HepG2 (cell line): ENCODE measurements around the gene SLC39A2. TPM values are rescaled to one million over a fixed set of nuclear protein-coding genes. Genes with fewer than 3 reads are reported as not detected.

Source experiments
- ATAC-seq: fragments of 200-7000 bp; cut with Tn5 transposase; 3 replicates; pipeline ENCODE4 v1.9.1; 2020; ENCODE audit warnings: mild to moderate bottlenecking, moderate library complexity
- BruUV-seq: library from RNA; stranded (reverse); fragments of 400-500 nt; replicated peaks from 2 replicates; lab custom pipeline; 2021; lab: Mats Ljungman, UMichigan
- CTCF ChIA-PET: fragments of 300-600 bp; formaldehyde crosslinking; extraction: SDS; loops from one replicate; lab custom pipeline; 2021; ENCODE audit warnings: low total read pairs, inconsistent platforms, low intra/inter-chr PET ratio; lab: Yijun Ruan, JAX
- POLR2A ChIA-PET: fragments of 350-600 bp; sonication (Branson Sonifier 250); formaldehyde crosslinking; loops from one replicate; lab custom pipeline; 2020; ENCODE audit warnings: antibody characterized with exemption, inconsistent platforms; lab: Yijun Ruan, JAX
- DNase-seq: peaks from one replicate; pipeline ENCODE4 v3.0.0-alpha.2; 2015; ENCODE audit warnings: low spot score
- FAIRE-seq: peaks from 3 replicates; lab custom pipeline; 2011; peaks lifted over from hg19 to GRCh38; lab: Jason Lieb, UNC
- H2AFZ ChIP-seq: one replicate; pipeline ENCODE4 v1.6.1; 2011; ENCODE audit warnings: low read length, inconsistent platforms
- H3K27ac ChIP-seq: fragments of 300-600 bp; 3 replicates; pipeline ENCODE4 v1.8.0; 2011; ENCODE audit warnings: mixed run types, mild to moderate bottlenecking, mixed read lengths, low read length, inconsistent platforms; ENCODE audit not compliant: insufficient read depth; ENCODE audit errors: extremely low read length
- H3K27me3 ChIP-seq, 2 experiments: fragments of 200-600 bp in 1 of 2; 2 replicates in 1 of 2; 3 replicates in 1 of 2; pipeline versions ENCODE4 v1.6.0 to v1.8.0; 2011; ENCODE audit warnings: low read length in 2 of 2, mild to moderate bottlenecking in 2 of 2, moderate library complexity in 2 of 2, inconsistent platforms in 1 of 2; ENCODE audit not compliant: insufficient read depth in 2 of 2, control insufficient read depth in 1 of 2
- H3K36me3 ChIP-seq, 2 experiments: fragments of 200-600 bp in 1 of 2; replicated peaks in 1 of 2; 2 replicates in 1 of 2; 3 replicates in 1 of 2; pipeline versions ENCODE4 v1.5.1 to v1.8.0; 2011; ENCODE audit warnings: low read length in 2 of 2, inconsistent platforms in 1 of 2; ENCODE audit not compliant: insufficient read depth in 2 of 2, control insufficient read depth in 1 of 2
- H3K4me1 ChIP-seq: 2 replicates; pipeline ENCODE4 v1.5.1; 2012; ENCODE audit warnings: low read length, inconsistent platforms; ENCODE audit not compliant: insufficient read depth
- H3K4me2 ChIP-seq: 2 replicates; pipeline ENCODE4 v1.6.0; 2011; ENCODE audit warnings: low read depth, low read length, inconsistent platforms
- H3K4me3 ChIP-seq, 3 experiments: fragments of 200-600 bp in 1 of 3; sonication (generic), shearing (Covaris generic) in 1 of 3; replicated peaks in 1 of 3; 2 replicates each; pipeline ENCODE4 v1.5.1; 2011 to 2016; ENCODE audit warnings: low read length in 3 of 3, inconsistent platforms in 2 of 3, low read depth in 2 of 3, mild to moderate bottlenecking in 2 of 3, control low read depth in 1 of 3, mixed read lengths in 1 of 3; ENCODE audit not compliant: insufficient read depth in 1 of 3
- H3K79me2 ChIP-seq: one replicate; pipeline ENCODE4 v1.6.1; 2011; ENCODE audit warnings: low read length, inconsistent platforms; ENCODE audit not compliant: insufficient read depth
- H3K9ac ChIP-seq: 2 replicates; pipeline ENCODE4 v1.6.0; 2011; ENCODE audit warnings: mild to moderate bottlenecking, low read depth, low read length, inconsistent platforms; ENCODE audit not compliant: insufficient read depth
- H3K9me3 ChIP-seq: 2 replicates; pipeline ENCODE4 v1.5.1; 2012; ENCODE audit warnings: mild to moderate bottlenecking, low read length
- H4K20me1 ChIP-seq: 2 replicates; pipeline ENCODE4 v1.6.0; 2011; ENCODE audit warnings: inconsistent platforms, mild to moderate bottlenecking, low read length, moderate library complexity; ENCODE audit not compliant: insufficient read depth
- BRF2 ChIP-seq: sonication (generic); formaldehyde crosslinking; IDR thresholded peaks from 2 replicates; pipeline ENCODE4 v1.8.1; 2022; ENCODE audit warnings: mild to moderate bottlenecking, missing genetic modification reagents
- CBX2 ChIP-seq, 2 experiments: fragments of 200-600 bp in 1 of 2; sonication (generic); formaldehyde crosslinking in 1 of 2; IDR thresholded peaks; 2 replicates each; pipeline versions ENCODE4 v1.7.0 to v1.8.1; 2018 to 2022; ENCODE audit warnings: low read depth in 2 of 2, low read length in 1 of 2, mild to moderate bottlenecking in 1 of 2, missing genetic modification reagents in 1 of 2
- CENPT ChIP-seq: sonication (generic); formaldehyde crosslinking; IDR thresholded peaks from 2 replicates; pipeline ENCODE4 v1.8.0; 2022; ENCODE audit warnings: low read depth, mild to moderate bottlenecking, moderate library complexity, missing genetic modification reagents
- GPN1 ChIP-seq: sonication (generic); formaldehyde crosslinking; IDR thresholded peaks from 2 replicates; pipeline ENCODE4 v1.5.1; 2020; ENCODE audit warnings: missing genetic modification reagents, borderline replicate concordance
- HNF4A ChIP-seq: sonication (generic); formaldehyde crosslinking; IDR thresholded peaks from 2 replicates; pipeline ENCODE4 v1.4.0; 2020; ENCODE audit warnings: missing genetic modification reagents
- NFE2 ChIP-seq: sonication (generic); formaldehyde crosslinking; IDR thresholded peaks from 2 replicates; pipeline ENCODE4 v1.4.0; 2020; ENCODE audit warnings: missing genetic modification reagents
- NFYB ChIP-seq: sonication (generic); formaldehyde crosslinking; IDR thresholded peaks from 2 replicates; pipeline ENCODE4 v1.4.0; 2020; ENCODE audit warnings: missing genetic modification reagents
- SIN3A ChIP-seq: IDR thresholded peaks from 2 replicates; pipeline ENCODE4 v1.6.1; 2011; ENCODE audit warnings: low read depth, mild to moderate bottlenecking, control low read depth, low read length, borderline replicate concordance
- SRSF1 ChIP-seq: fragments of 200-400 bp; formaldehyde crosslinking; optimal IDR thresholded peaks from 2 replicates; pipeline ENCODE3; 2017; ENCODE audit warnings: mild to moderate bottlenecking, low read depth, low read length, moderate library complexity
- SSRP1 ChIP-seq: IDR thresholded peaks from 2 replicates; pipeline ENCODE4 v1.6.1; 2016; ENCODE audit warnings: control low read depth
- TCF7 ChIP-seq: sonication (generic); IDR thresholded peaks from 2 replicates; pipeline ENCODE4 v1.6.1; 2016; ENCODE audit warnings: antibody characterized with exemption, low read depth
- TRIM24 ChIP-seq: sonication (generic); formaldehyde crosslinking; IDR thresholded peaks from 2 replicates; pipeline ENCODE4 v1.8.0; 2022; ENCODE audit warnings: mild to moderate bottlenecking, missing genetic modification reagents
- ZFP1 ChIP-seq: IDR thresholded peaks from 2 replicates; pipeline ENCODE4 v1.6.1; 2016
- ZFP36L2 ChIP-seq: sonication (generic); formaldehyde crosslinking; IDR thresholded peaks from 2 replicates; pipeline ENCODE4 v1.4.0; 2020; ENCODE audit warnings: missing genetic modification reagents
- ZFP37 ChIP-seq: sonication (generic); formaldehyde crosslinking; IDR thresholded peaks from 2 replicates; pipeline ENCODE4 v1.4.0; 2020; ENCODE audit warnings: missing genetic modification reagents, borderline replicate concordance
- ZNF20 ChIP-seq: sonication (generic); formaldehyde crosslinking; IDR thresholded peaks from 2 replicates; pipeline ENCODE4 v1.4.0; 2020; ENCODE audit warnings: mild to moderate bottlenecking, moderate library complexity, missing genetic modification reagents
- ZNF280B ChIP-seq: sonication (generic); formaldehyde crosslinking; IDR thresholded peaks from 2 replicates; pipeline ENCODE4 v1.5.0; 2020; ENCODE audit warnings: missing genetic modification reagents, mild to moderate bottlenecking, borderline replicate concordance
- ZNF431 ChIP-seq: sonication (generic); formaldehyde crosslinking; IDR thresholded peaks from 2 replicates; pipeline ENCODE4 v1.9.0; 2022; ENCODE audit warnings: missing genetic modification reagents, low read depth, mild to moderate bottlenecking, borderline replicate concordance
- WGBS: methylation state at CpG from one replicate; pipeline ENCODE4 v1.1.6; 2017; ENCODE audit warnings: low lambda C conversion rate; 5-methylcytosine and 5-hydroxymethylcytosine counted together
- in situ Hi-C: cut with HindIII; loops from 2 replicates; pipeline ENCODE4 v1.10.0; 2017; ENCODE audit warnings: low pct_unique_long_range_greater_than_20kb; ENCODE audit not compliant: extremely low pct_ligation_motif_present
- intact Hi-C: fragments of 100-400 bp; cut with micrococcal nuclease; formaldehyde crosslinking; loops from one replicate; pipeline ENCODE4 v1.10.0; 2022; ENCODE audit not compliant: unreplicated experiment
- polyA plus RNA-seq, 8 experiments: library from polyadenylated mRNA; depleted of rRNA in 3 of 8; stranded (reverse) in 7 of 8; unstranded in 1 of 8; fragments of >200 nt; fragmentation: Illumina TruSeq in 4 of 8; extraction: Trizol in 4 of 8; gene quantifications; 2 replicates each; pipeline versions ENCODE4 v1.2.1 to v1.2.3, GENCODE V29; 2011 to 2016; ENCODE audit warnings: low read depth in 4 of 8, missing spikeins in 1 of 8, mixed read lengths in 1 of 8; ENCODE audit not compliant: insufficient read depth in 1 of 8
- total RNA-seq, 5 experiments: library from RNA; depleted of rRNA; stranded (reverse); fragments of >200 nt; fragmentation: Illumina TruSeq; extraction: Trizol; gene quantifications; 2 replicates each; pipeline ENCODE4 v1.2.3, GENCODE V29; 2016; ENCODE audit warnings: low read depth in 1 of 5
- TF ChIP-seq, protein P1 (sequence below): sonication (generic); formaldehyde crosslinking; IDR thresholded peaks from 2 replicates; pipeline ENCODE4 v1.5.0; 2020; ENCODE audit warnings: mild to moderate bottlenecking, missing genetic modification reagents

Gene SLC39A2
- total and polyA plus RNA-seq, 2 of the 13 experiments (the other 11 are each of a cell fraction or from before 2014, with no cell fraction given), result 0.08 to 0.11 TPM

GRCh38 chr14:20989471-20989786, 9.7 kb upstream of the SLC39A2 start:
- no peak for TF ChIP-seq NFYB (CRISPR knock-in tag)
- TF ChIP-seq ZFP36L2, result no peak
- no peak for TF ChIP-seq BRF2 (CRISPR knock-in tag)
- TF ChIP-seq ZNF280B (CRISPR knock-in tag), result no peak
- 0 out of 2 replicates have a peak, but pooled peaks have one; percentile 11 for TF ChIP-seq ZFP1 (CRISPR knock-in tag)
- TF ChIP-seq NFE2 (CRISPR knock-in tag), result no peak
- TF ChIP-seq, protein P1, sequence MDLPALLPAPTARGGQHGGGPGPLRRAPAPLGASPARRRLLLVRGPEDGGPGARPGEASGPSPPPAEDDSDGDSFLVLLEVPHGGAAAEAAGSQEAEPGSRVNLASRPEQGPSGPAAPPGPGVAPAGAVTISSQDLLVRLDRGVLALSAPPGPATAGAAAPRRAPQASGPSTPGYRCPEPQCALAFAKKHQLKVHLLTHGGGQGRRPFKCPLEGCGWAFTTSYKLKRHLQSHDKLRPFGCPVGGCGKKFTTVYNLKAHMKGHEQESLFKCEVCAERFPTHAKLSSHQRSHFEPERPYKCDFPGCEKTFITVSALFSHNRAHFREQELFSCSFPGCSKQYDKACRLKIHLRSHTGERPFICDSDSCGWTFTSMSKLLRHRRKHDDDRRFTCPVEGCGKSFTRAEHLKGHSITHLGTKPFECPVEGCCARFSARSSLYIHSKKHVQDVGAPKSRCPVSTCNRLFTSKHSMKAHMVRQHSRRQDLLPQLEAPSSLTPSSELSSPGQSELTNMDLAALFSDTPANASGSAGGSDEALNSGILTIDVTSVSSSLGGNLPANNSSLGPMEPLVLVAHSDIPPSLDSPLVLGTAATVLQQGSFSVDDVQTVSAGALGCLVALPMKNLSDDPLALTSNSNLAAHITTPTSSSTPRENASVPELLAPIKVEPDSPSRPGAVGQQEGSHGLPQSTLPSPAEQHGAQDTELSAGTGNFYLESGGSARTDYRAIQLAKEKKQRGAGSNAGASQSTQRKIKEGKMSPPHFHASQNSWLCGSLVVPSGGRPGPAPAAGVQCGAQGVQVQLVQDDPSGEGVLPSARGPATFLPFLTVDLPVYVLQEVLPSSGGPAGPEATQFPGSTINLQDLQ (CRISPR knock-in tag), result no peak
- TF ChIP-seq ZNF431, result 0 out of 2 replicates have a peak, but pooled peaks have one; percentile 16
- no peak for TF ChIP-seq CBX2 (IDR thresholded peaks at IDR 0.05; ENCODE audit: low read depth, low read length)
- no peak for TF ChIP-seq CBX2 (CRISPR knock-in tag; IDR thresholded peaks at IDR 0.05; ENCODE audit: low read depth)
- no peak for TF ChIP-seq TCF7
- no peak for TF ChIP-seq TRIM24
- TF ChIP-seq ZFP37 (CRISPR knock-in tag), result no peak
- no peak for TF ChIP-seq SRSF1
- TF ChIP-seq SSRP1 (CRISPR knock-in tag), result no peak
- no peak for TF ChIP-seq HNF4A
- TF ChIP-seq ZNF20 (CRISPR knock-in tag), result no peak
- TF ChIP-seq CENPT (CRISPR knock-in tag), result no peak
- no peak for TF ChIP-seq GPN1 (CRISPR knock-in tag)
- TF ChIP-seq SIN3A, result 0 out of 2 replicates have a peak, but pooled peaks have one; percentile 26
- peak overlapping the region; percentile 77 for H2AFZ ChIP-seq
- peak overlapping the region; percentile 43; the same call in 1 of the 2 replicates for H3K9ac ChIP-seq
- H4K20me1 ChIP-seq, result 0 out of 2 replicates have a peak, but pooled peaks cover 3% of the 10 kb centered on the region
- H3K4me2 ChIP-seq, result peak overlapping the region; percentile 77
- peaks cover 12 to 25% of the 10 kb centered on the region in 2 experiments for H3K36me3 ChIP-seq
- peaks cover 13% of the 10 kb centered on the region for H3K79me2 ChIP-seq
- DNase-seq, result no peak
- POLR2A ChIA-PET, result interaction anchor here (0.9 kb wide), 1 partner anchor 14 kb away, joined by 3 read pairs; no protein-coding TSS in a partner anchor
- no peaks in the 10 kb centered on the region; a peak in 2 of 5 replicates for H3K27me3 ChIP-seq
- WGBS, result 5% methylated on average over 11 of the region's 11 CpGs
- no peak for FAIRE-seq
- CTCF ChIA-PET, result interaction anchor here (0.8 to 1.5 kb wide), 3 partner anchors 19 to 103 kb away, joined by 3 to 6 read pairs (median 4); no protein-coding TSS in a partner anchor
- H3K9me3 ChIP-seq, result no peaks in the 10 kb centered on the region
- peak overlapping the region; percentile 76 for H3K27ac ChIP-seq
- H3K4me3 ChIP-seq, result peak overlapping the region; percentile 17 to 94 (median 72); a peak in 5 of 6 replicates
- BruUV-seq, result no TSS peak
- H3K4me1 ChIP-seq, result peaks cover 26% of the 10 kb centered on the region
- no peak for ATAC-seq
- in situ Hi-C loops, result loop anchor here (25.0 kb wide), 1 partner anchor 652 kb away; the partner anchor contains the start of genes CCNB1IP1 and PARP2
- intact Hi-C loops, result no loop called here
